ENCODE results near the gene CTSZ.

CTSZ gene

DNA sequence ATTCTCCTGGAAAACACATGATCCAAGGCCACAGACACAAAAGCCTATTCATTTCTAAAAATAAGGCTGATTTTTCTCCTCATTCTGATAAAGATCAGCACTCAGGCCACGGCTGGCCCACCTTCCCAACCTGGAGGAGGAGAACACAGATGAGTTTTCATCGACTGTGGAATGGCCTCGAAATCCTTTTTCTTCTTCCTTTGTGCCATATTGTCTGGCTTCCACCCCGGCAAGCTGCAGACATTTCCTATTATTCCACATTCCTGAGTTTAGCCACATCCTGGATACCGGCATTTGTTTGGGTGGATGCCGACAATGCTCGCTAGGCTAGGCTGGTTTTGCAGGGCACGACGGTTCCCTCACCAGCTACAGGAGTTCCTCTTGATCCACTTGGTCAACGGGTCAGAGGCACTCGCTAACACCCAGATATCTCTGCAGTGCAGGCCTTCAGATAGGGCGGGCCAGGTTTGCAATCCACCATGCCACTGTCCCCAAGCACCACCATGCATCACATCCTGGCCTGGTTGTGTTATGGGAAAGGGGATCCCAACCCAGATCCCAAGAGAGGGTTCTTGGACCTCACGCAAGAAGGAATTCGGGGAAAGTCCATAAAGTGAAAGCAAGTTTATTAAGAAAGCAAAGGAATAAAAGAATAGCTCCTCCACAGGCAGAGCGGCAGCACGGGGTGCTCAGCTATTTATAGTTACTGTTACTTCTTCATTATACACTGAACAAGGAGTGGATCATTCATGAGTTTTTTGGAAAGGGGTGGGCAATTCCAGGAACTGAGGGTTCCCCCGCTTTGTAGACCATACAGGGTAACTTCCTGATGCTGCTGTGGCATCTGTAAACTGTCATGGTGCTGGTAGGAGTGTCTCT is 4.2 kb upstream of the CTSZ start:
- no peaks in the 10 kb centered on the region for H3K27me3 ChIP-seq (replicated peaks; ENCODE audit: control insufficient read depth, insufficient read depth, low read length)
- no peaks in the 10 kb centered on the region for H3K9me3 ChIP-seq (ENCODE audit: control insufficient read depth, low read length)
- H3K4me1 ChIP-seq (ENCODE audit: control insufficient read depth, insufficient read depth, low read length): peaks cover 8% of the 10 kb centered on the region
- peak; percentile 84 for DNase-seq (ENCODE audit: low read depth)
- no peaks in the 10 kb centered on the region for H3K36me3 ChIP-seq (ENCODE audit: control insufficient read depth, insufficient read depth, low read length, severe bottlenecking)
- no peak overlapping the region for H3K9ac ChIP-seq (ENCODE audit: low read length)
- no peak overlapping the region for H3K4me3 ChIP-seq (ENCODE audit: low read length)

DNA sequence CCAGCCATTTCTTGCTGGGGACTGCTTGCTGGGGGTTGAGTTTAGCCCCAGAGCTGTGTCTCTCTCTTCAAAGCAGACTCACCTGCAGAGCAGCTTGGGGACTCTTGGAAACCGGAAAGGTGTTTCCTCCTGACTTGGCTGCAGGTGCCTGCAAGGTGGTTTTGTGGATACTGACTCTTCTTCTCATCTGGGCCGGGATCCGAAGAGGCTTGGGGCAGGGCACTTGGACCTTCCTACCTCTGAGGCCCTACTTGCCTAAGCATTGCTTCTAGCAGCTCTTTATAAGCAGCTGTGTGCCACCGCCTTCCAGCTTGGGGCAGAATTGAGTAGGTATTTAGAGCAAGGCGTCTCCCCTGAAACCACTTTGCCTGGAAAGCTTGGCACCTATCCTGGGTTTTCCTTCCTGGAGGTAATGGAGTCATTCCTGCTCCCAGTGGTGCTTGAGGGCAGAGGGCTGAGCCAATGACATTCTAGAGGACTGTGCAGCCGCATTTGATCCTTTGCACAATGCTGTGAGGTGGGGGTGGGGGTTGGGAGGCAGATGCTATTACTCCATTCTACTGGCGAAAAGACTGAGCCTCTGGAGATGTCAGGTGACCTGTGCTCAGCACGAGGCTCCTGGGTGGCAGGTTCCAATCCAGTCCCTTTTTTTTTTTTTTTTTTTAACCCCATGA is 3.4 kb upstream of the CTSZ start:
- Histone ChIP-seq H3K9me3 (ENCODE audit: control insufficient read depth, low read length) (no peaks in the 10 kb centered on the region), H3K9ac (ENCODE audit: low read length) (no peak overlapping the region), H3K4me3 (ENCODE audit: low read length) (no peak overlapping the region), H3K4me1 (ENCODE audit: control insufficient read depth, insufficient read depth, low read length) (peaks cover 16% of the 10 kb centered on the region), H3K27me3 (replicated peaks; ENCODE audit: control insufficient read depth, insufficient read depth, low read length) (no peaks in the 10 kb centered on the region), H3K36me3 (ENCODE audit: control insufficient read depth, insufficient read depth, low read length, severe bottlenecking) (no peaks in the 10 kb centered on the region)
- no peak for DNase-seq (ENCODE audit: low read depth)

DNA sequence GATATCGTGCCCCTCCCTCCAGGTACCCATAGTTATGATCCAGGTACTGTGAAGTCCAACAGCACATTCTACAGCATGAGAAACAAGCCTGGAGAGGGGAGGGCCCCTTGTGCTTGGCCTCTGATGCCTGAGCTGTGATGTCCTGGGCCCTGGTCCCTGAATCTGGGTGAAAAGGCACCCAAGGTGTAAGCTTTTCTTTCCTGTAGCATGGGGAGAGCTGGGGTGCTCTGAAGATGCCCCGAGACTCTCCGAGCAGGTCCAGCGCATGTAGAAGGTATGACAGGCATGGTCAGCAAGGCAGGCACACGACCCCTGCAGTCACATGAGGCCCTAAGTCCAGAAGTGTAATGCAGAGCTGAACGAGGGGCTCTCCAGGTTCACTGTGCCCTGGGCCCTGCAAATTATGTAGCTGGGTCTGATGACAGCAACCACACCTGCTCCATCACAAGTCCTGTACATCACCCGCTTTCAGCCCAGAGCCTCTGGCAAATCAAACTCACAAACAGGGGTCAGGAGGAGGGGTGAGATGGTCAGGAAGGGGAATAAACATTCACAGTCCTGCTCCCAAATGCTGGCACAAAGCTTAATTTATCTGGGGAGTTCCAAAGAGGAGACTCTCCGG is 1.8 kb upstream of the CTSZ start:
- H3K4me3 ChIP-seq (ENCODE audit: low read length): no peak overlapping the region
- no peaks in the 10 kb centered on the region for H3K9me3 ChIP-seq (ENCODE audit: control insufficient read depth, low read length)
- no peaks in the 10 kb centered on the region for H3K36me3 ChIP-seq (ENCODE audit: control insufficient read depth, insufficient read depth, low read length, severe bottlenecking)
- H3K9ac ChIP-seq (ENCODE audit: low read length): no peak overlapping the region
- DNase-seq (ENCODE audit: low read depth): no peak
- H3K4me1 ChIP-seq (ENCODE audit: control insufficient read depth, insufficient read depth, low read length): peaks cover 19% of the 10 kb centered on the region
- H3K27me3 ChIP-seq (replicated peaks; ENCODE audit: control insufficient read depth, insufficient read depth, low read length): no peaks in the 10 kb centered on the region

DNA sequence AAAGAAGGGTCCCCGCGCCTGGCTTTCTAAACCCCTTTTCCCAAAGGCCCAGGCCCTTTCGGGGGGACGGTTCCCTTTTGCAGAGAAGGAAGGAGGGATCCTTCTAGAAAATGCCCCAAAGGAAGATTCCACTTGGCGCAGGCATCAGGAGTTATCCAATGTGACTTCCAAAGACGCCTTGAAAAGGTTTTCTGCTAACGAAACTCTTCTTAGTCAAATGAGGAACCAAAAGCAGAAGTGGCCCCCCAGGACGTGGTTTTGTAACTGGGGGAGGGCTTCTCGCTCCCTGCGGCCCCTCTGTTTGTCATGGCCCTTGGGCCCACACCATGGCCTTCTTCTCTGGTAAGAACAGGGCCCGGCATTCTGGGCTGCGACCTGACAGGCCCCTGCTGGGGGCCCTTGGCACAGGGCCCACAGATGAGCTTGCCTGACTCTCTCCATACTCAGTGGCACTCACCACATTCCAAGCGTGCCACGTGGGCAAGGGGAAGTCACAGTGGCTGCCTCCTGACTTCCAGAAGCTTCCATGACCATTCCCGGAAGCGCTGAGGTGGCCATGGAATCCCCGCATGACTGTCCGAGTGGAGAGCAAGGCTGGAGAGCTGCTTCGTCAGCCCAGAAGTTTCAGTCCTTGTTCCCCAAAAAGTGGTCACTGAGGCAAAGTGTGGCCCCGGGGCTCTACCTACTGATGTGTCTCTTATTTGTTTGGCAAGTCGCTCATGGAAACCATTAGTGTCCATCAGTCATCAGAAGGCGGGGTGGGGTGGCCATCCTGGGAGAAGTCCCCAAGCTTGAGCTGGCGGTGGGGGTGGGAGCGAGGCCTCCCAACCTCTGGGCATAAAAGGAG is 834 bp upstream of the CTSZ start:
- Histone ChIP-seq H3K36me3 (ENCODE audit: control insufficient read depth, insufficient read depth, low read length, severe bottlenecking) (no peaks in the 10 kb centered on the region), H3K9me3 (ENCODE audit: control insufficient read depth, low read length) (no peaks in the 10 kb centered on the region), H3K9ac (ENCODE audit: low read length) (peak overlapping the region; percentile 92), H3K4me1 (ENCODE audit: control insufficient read depth, insufficient read depth, low read length) (peaks cover 19% of the 10 kb centered on the region), H3K27me3 (replicated peaks; ENCODE audit: control insufficient read depth, insufficient read depth, low read length) (no peaks in the 10 kb centered on the region), H3K4me3 (ENCODE audit: low read length) (peak overlapping the region; percentile 88)
- no peak for DNase-seq (ENCODE audit: low read depth)

DNA sequence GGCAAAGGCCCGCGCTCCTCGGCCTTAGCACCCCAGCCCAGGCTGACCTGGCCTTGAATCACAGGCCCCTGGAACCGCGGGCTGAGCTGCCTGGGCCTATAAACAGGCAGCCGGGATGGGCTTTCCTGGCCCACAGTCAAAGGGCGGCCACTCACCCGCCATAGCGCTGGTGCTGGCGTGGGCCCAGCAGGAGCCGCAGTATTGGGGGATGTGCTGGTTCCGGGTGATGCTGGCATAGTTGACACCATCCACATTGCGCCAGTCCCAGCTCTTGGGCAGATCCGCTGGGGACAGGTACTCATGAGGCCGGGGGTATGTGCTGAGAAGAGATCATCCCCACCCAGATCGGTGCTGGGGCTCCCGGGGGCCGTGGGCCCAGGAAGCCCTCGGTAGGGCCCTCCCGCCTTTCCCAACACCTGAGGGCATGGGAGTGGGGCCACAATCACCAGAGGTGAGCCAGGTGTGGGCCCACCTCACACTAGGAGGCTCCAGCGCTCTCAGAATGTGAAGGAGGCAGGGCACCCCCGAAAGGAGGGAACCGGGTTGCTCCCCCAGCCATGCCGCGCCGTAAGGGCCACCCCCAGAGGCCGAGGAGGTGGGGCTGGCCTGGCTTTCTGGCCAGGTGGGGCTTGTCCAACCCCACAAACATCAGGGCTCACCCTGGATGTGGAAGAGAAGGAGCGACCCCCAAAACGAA is 739 bp downstream of the CTSZ start:
- no peaks in the 10 kb centered on the region for H3K9me3 ChIP-seq (ENCODE audit: control insufficient read depth, low read length)
- no peak for DNase-seq (ENCODE audit: low read depth)
- no peaks in the 10 kb centered on the region for H3K27me3 ChIP-seq (replicated peaks; ENCODE audit: control insufficient read depth, insufficient read depth, low read length)
- peaks cover 17% of the 10 kb centered on the region for H3K4me1 ChIP-seq (ENCODE audit: control insufficient read depth, insufficient read depth, low read length)
- peaks cover 2% of the 10 kb centered on the region for H3K36me3 ChIP-seq (ENCODE audit: control insufficient read depth, insufficient read depth, low read length, severe bottlenecking)
- H3K9ac ChIP-seq (ENCODE audit: low read length): peak overlapping the region; percentile 92
- H3K4me3 ChIP-seq (ENCODE audit: low read length): peak overlapping the region; percentile 88

DNA sequence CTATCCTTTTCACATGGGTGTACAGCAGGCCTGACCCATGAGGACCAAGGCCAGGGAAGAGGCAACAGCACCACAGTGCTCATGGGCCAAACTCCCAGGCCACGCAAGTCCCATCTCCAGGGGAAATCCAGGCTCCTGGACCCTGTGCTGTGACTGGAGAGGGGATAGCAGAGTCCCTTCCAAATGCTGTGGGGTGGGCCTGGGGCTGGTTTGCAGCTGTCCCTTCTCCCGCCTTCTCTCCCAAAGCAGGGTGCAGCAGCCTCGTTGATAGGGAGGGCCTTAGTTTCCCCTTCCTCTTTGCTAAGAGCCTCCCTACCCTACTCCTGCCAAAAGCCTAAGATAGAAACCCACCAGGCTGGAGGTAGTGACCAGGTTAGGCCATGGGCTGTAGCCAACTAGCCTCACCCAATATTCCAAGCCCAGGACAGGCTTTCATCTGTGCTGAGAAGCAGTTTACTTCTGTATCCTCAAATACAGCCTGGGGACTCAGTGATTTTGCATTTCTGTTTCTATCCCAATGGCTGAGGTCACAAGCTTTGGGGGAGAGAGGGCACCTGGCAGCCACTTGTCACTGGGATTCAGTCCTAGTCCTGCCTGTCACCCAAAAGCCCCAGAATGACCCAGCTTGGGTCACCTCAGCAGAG is 1.4 kb downstream of the CTSZ start:
- Histone ChIP-seq H3K9ac (ENCODE audit: low read length) (peak overlapping the region; percentile 92), H3K4me3 (ENCODE audit: low read length) (peak overlapping the region; percentile 88), H3K27me3 (replicated peaks; ENCODE audit: control insufficient read depth, insufficient read depth, low read length) (no peaks in the 10 kb centered on the region), H3K4me1 (ENCODE audit: control insufficient read depth, insufficient read depth, low read length) (peaks cover 15% of the 10 kb centered on the region), H3K36me3 (ENCODE audit: control insufficient read depth, insufficient read depth, low read length, severe bottlenecking) (peaks cover 7% of the 10 kb centered on the region), H3K9me3 (ENCODE audit: control insufficient read depth, low read length) (no peaks in the 10 kb centered on the region)
- DNase-seq (ENCODE audit: low read depth): no peak

DNA sequence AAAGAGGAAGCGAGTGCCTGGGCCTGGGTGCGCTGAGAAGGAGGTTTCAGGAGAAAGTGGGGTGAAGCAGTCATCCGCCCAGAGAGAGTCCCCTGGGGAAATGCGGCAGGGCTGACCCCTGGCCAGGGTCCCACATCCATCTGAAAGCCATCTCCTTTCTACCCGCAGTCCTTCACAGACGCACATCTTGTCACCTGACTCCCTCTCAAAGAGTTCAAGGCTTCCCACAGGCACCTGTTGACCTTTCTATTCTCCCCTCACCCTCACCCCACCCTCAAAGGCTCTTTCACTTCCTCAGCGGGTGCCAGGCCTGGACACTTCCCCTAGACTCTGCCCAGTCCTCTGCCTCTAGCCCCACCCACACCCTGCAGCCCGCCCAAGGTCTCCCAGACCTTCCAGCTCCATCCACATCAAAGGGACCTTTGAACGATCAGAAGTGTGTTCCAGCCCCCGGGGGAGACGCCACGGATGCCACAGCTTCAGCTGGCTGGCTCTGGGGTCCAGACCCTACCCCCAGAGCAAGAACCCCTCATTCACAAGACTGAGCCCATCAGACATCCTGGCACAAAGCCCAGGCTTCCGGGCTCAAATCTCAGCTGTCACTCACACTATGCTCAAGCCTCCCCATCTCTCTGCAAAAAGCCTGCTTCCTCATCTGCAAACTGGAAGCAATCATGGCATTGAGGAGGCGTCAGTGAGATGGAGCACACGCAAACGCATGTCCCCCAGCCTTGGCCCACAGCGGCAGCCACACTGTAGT is 2.1 kb downstream of the CTSZ start:
- Histone ChIP-seq H3K9me3 (ENCODE audit: control insufficient read depth, low read length) (no peaks in the 10 kb centered on the region), H3K36me3 (ENCODE audit: control insufficient read depth, insufficient read depth, low read length, severe bottlenecking) (peaks cover 7% of the 10 kb centered on the region), H3K4me1 (ENCODE audit: control insufficient read depth, insufficient read depth, low read length) (peaks cover 15% of the 10 kb centered on the region), H3K4me3 (ENCODE audit: low read length) (peak overlapping the region; percentile 88), H3K9ac (ENCODE audit: low read length) (no peak overlapping the region), H3K27me3 (replicated peaks; ENCODE audit: control insufficient read depth, insufficient read depth, low read length) (no peaks in the 10 kb centered on the region)
- DNase-seq (ENCODE audit: low read depth): no peak

DNA sequence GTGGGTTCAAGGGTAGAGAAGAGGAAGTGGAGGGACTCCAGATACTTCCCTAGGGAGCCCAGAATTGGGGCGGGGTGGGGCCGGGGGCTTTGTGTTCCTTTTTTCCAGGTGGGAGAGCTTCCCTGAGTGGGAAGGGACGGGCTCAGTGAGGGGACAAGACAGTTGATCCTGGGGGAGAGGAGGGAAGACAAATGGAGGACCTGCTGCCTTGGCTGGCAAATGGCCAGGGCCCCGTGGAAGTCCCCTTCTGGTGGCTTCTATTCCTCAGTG is 2.6 kb downstream of the CTSZ start:
- peaks cover 8% of the 10 kb centered on the region for H3K36me3 ChIP-seq (ENCODE audit: control insufficient read depth, insufficient read depth, low read length, severe bottlenecking)
- peaks cover 15% of the 10 kb centered on the region for H3K4me1 ChIP-seq (ENCODE audit: control insufficient read depth, insufficient read depth, low read length)
- no peaks in the 10 kb centered on the region for H3K9me3 ChIP-seq (ENCODE audit: control insufficient read depth, low read length)
- no peak for DNase-seq (ENCODE audit: low read depth)
- H3K27me3 ChIP-seq (replicated peaks; ENCODE audit: control insufficient read depth, insufficient read depth, low read length): no peaks in the 10 kb centered on the region
- no peak overlapping the region for H3K9ac ChIP-seq (ENCODE audit: low read length)
- H3K4me3 ChIP-seq (ENCODE audit: low read length): no peak overlapping the region

DNA sequence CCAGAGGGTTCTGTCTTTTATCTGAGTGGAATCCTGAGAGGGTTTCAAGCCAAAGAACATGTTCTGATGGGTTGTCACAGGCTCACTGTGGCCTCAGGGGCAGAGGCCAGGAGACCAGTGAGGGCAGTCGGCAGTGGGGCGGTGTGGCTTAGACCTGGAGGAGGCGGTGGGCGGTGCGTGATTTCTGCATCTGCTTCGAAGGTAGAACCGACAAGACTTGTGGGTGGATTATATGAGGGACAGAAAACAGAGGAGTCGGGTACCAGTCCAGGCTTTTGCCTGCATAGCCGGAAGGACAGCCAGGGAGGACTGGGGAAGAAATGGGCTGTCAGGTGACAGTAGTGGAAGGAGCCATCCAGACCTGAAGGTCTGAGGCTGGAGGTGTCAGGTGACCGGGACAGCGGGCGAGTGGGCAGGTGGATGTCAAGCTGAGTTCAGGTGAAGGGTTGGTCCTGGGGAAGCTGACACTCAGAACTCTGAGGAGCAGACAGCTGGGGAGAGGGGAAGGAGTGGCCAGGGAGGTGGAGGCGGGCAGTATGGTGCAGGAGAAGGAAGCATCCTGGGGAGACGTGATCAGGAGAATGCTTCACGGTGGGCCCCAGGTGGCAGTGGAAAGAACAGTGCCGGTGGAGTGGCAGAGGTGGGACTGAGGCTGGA is 3.1 kb downstream of the CTSZ start:
- Histone ChIP-seq H3K4me3 (ENCODE audit: low read length) (no peak overlapping the region), H3K9ac (ENCODE audit: low read length) (no peak overlapping the region), H3K36me3 (ENCODE audit: control insufficient read depth, insufficient read depth, low read length, severe bottlenecking) (peaks cover 12% of the 10 kb centered on the region), H3K9me3 (ENCODE audit: control insufficient read depth, low read length) (no peaks in the 10 kb centered on the region), H3K27me3 (replicated peaks; ENCODE audit: control insufficient read depth, insufficient read depth, low read length) (no peaks in the 10 kb centered on the region), H3K4me1 (ENCODE audit: control insufficient read depth, insufficient read depth, low read length) (peaks cover 15% of the 10 kb centered on the region)
- DNase-seq (ENCODE audit: low read depth): no peak
